Measurements from ENCODE around the gene FOXL1.

The FOXL1 gene

GRCh38 chr16:86608301-86608747 is 30.0 kb downstream of the FOXL1 start:
- no peak for DNase-seq

GRCh38 chr16:86609115-86609514 is 30.8 kb downstream of the FOXL1 start:
- DNase-seq = no peak

GRCh38 chr16:86609661-86610060 is 31.3 kb downstream of the FOXL1 start:
- DNase-seq = no peak

GRCh38 chr16:86610779-86611524 is 32.6 kb downstream of the FOXL1 start:
- no peak for DNase-seq

GRCh38 chr16:86611525-86611855 is 33.1 kb downstream of the FOXL1 start:
- no peak for DNase-seq

- DNase-seq = no peak
Measured at GRCh38 chr16:86611941-86612340, 33.6 kb downstream of the FOXL1 start.

GRCh38 chr16:86614699-86615098 is 36.4 kb downstream of the FOXL1 start:
- DNase-seq = no peak

GRCh38 chr16:86616906-86617305 is 38.6 kb downstream of the FOXL1 start:
- no peak for DNase-seq

- DNase-seq = no peak
Measured at GRCh38 chr16:86618431-86619238, 40.3 kb downstream of the FOXL1 start.

GRCh38 chr16:86619239-86619794 is 41.0 kb downstream of the FOXL1 start:
- no peak for DNase-seq

- no peak for DNase-seq
Measured at GRCh38 chr16:86620184-86620583, 41.8 kb downstream of the FOXL1 start.

- no peak for DNase-seq
Measured at GRCh38 chr16:86621966-86622365, 43.6 kb downstream of the FOXL1 start.

- no peak for DNase-seq
Measured at GRCh38 chr16:86622700-86623615, 44.6 kb downstream of the FOXL1 start.

GRCh38 chr16:86625029-86625428 is 46.7 kb downstream of the FOXL1 start:
- DNase-seq = no peak

GRCh38 chr16:86625821-86626220 is 47.5 kb downstream of the FOXL1 start:
- no peak for DNase-seq

- DNase-seq = no peak
Measured at GRCh38 chr16:86626284-86626683, 47.9 kb downstream of the FOXL1 start.

GRCh38 chr16:86626966-86627365 is 48.6 kb downstream of the FOXL1 start:
- no peak for DNase-seq

- DNase-seq = no peak
Measured at GRCh38 chr16:86628614-86629013, 50.3 kb downstream of the FOXL1 start.

- DNase-seq = no peak
Measured at GRCh38 chr16:86630471-86630870, 52.1 kb downstream of the FOXL1 start.

- no peak for DNase-seq
Measured at GRCh38 chr16:86631444-86631843, 53.1 kb downstream of the FOXL1 start.
